ENCODE results near the gene CUX1. TPM values are rescaled to one million over a fixed set of nuclear protein-coding genes. Genes with fewer than 3 reads are reported as not detected.
A peak's percentile ranks its signal among the peaks of the same experiment; 100 is the strongest.

CUX1 gene
- total RNA-seq, 3 donors from 2014 or later, result 35.1 to 54.4 (median 41.1) TPM

DNA sequence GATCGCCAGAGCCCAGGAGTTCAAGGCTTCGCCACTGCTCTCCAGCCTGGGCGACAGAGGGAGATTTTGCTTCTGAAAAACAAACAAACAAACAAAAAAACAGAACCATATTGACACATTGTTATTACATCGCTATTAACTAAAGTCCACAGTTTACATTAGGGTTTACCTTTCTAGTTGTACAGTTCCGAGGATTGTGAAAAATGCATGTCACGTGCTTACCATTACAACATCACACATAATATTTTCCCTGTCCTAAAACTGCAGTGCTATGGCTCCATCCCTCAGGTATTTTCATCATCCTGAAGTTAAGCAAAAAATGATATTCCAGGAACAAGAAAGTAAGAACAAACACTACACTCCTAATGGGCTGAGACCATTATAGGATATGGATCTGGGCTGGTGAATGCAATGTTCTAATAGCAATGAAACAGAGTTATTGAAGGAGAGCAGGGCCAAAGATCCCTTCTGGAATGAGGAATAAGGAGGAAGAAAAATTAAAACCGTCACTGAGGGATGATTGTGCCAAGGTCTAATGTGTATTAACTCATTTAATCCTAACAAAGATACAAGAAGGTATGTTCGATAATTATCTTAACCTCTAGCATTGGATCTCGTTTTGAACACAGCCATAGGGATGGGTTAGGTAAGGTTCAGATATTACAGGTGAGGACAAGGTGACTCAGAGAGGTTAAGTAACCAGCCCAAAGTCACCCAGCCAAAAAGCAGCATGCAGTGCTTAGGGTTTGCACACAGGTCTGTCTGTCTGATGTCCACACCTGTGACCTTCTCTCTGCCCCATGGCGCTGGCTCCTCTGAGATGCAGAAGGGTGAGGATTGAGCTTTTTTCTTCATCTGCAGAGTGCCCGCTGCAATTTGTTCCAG is 14.0 kb upstream of the CUX1 start:
- H3K27ac ChIP-seq, result no peak overlapping the region
- no peak overlapping the region for H3K4me3 ChIP-seq
- intact Hi-C loops (cut with DNase I; ENCODE audit: low total_unique reads), result no loop called here
- TF ChIP-seq POLR2A (IDR thresholded peaks at IDR 0.05) (no peak), POLR2AphosphoS5 (IDR thresholded peaks at IDR 0.05) (no peak)
- TF ChIP-seq, protein P1, sequence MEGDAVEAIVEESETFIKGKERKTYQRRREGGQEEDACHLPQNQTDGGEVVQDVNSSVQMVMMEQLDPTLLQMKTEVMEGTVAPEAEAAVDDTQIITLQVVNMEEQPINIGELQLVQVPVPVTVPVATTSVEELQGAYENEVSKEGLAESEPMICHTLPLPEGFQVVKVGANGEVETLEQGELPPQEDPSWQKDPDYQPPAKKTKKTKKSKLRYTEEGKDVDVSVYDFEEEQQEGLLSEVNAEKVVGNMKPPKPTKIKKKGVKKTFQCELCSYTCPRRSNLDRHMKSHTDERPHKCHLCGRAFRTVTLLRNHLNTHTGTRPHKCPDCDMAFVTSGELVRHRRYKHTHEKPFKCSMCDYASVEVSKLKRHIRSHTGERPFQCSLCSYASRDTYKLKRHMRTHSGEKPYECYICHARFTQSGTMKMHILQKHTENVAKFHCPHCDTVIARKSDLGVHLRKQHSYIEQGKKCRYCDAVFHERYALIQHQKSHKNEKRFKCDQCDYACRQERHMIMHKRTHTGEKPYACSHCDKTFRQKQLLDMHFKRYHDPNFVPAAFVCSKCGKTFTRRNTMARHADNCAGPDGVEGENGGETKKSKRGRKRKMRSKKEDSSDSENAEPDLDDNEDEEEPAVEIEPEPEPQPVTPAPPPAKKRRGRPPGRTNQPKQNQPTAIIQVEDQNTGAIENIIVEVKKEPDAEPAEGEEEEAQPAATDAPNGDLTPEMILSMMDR (IDR thresholded peaks at IDR 0.05), result no peak
- peaks cover 0 to 52% of the 10 kb centered on the region in 2 donors for H3K27me3 ChIP-seq
- DNase-seq (ENCODE audit: low spot score in 2 of 2), result no peak
- no peaks in the 10 kb centered on the region for H3K9me3 ChIP-seq
- no peaks in the 10 kb centered on the region for H3K36me3 ChIP-seq
- H3K4me1 ChIP-seq, result no peaks in the 10 kb centered on the region

GRCh38 chr7:101804088-101804963 is 13.1 kb upstream of the CUX1 start:
- intact Hi-C loops (cut with DNase I; ENCODE audit: low total_unique reads), result no loop called here
- Histone ChIP-seq H3K27ac (no peak overlapping the region), H3K4me3 (no peak overlapping the region), H3K9me3 (no peaks in the 10 kb centered on the region), H3K36me3 (no peaks in the 10 kb centered on the region), H3K4me1 (no peaks in the 10 kb centered on the region), H3K27me3 (peaks cover 0 to 49% of the 10 kb centered on the region in 2 donors)
- TF ChIP-seq POLR2A (IDR thresholded peaks at IDR 0.05), result no peak
- TF ChIP-seq, protein P1 (IDR thresholded peaks at IDR 0.05), result no peak
- no peak for TF ChIP-seq POLR2AphosphoS5 (IDR thresholded peaks at IDR 0.05)
- DNase-seq (ENCODE audit: low spot score in 2 of 2), result no peak

- no peak for DNase-seq (ENCODE audit: low spot score in 2 of 2)
- intact Hi-C loops (cut with DNase I; ENCODE audit: low total_unique reads), result no loop called here
- H3K9me3 ChIP-seq, result no peaks in the 10 kb centered on the region
- no peak for TF ChIP-seq POLR2A (IDR thresholded peaks at IDR 0.05)
- TF ChIP-seq, protein P1 (IDR thresholded peaks at IDR 0.05), result peak; percentile 7 to 29 (median 28)
- TF ChIP-seq POLR2AphosphoS5 (IDR thresholded peaks at IDR 0.05), result no peak
- no peak overlapping the region for H3K4me3 ChIP-seq
- no peak overlapping the region for H3K27ac ChIP-seq
- peaks cover 0 to 51% of the 10 kb centered on the region in 2 donors for H3K27me3 ChIP-seq
- H3K4me1 ChIP-seq, result no peaks in the 10 kb centered on the region
- H3K36me3 ChIP-seq, result no peaks in the 10 kb centered on the region
These were observed 12.5 kb upstream of the CUX1 start for GRCh38 chr7:101804967-101805366.

GRCh38 chr7:101812595-101812994 is 4.8 kb upstream of the CUX1 start:
- TF ChIP-seq POLR2A (IDR thresholded peaks at IDR 0.05), result no peak
- TF ChIP-seq, protein P1 (IDR thresholded peaks at IDR 0.05), result no peak
- no peak for TF ChIP-seq POLR2AphosphoS5 (IDR thresholded peaks at IDR 0.05)
- Histone ChIP-seq H3K4me3 (no peak overlapping the region), H3K27me3 (peaks cover 0 to 31% of the 10 kb centered on the region in 2 donors), H3K36me3 (no peaks in the 10 kb centered on the region), H3K9me3 (no peaks in the 10 kb centered on the region), H3K4me1 (no peaks in the 10 kb centered on the region), H3K27ac (no peak overlapping the region)
- DNase-seq (ENCODE audit: low spot score in 2 of 2), result no peak
- intact Hi-C loops (cut with DNase I; ENCODE audit: low total_unique reads), result no loop called here

Measured in breast epithelium (tissue), 4 donors.